Measurements from ENCODE around the gene MRPL40. TPM values are rescaled to one million over a fixed set of nuclear protein-coding genes. Genes with fewer than 3 reads are reported as not detected.

Gene MRPL40
- total RNA-seq, 1 donor from 2014 or later, result 29.6 TPM

DNA sequence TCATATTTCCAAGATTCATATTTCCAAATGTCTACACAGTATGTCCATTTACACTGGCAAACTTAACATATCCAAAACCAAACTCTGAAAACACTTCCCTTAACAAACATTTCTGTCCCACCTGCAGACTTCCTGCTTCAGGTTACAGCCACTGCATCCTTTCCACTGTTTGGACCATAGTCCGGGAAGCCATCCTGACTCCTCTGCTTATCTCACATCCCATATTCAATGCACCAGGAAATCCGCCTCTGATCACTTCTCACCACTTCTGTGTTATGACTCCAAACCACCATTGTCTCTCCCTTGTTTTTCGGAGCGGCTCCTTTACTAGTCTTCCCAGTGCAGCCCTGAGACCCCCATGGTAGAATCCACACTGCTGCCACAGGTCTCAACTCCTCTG is 30.9 kb upstream of the MRPL40 start:
- DNase-seq (ENCODE audit: extremely low spot score, unreplicated experiment), result no peak
- Mint-ChIP-seq H3K27ac (ENCODE audit: unreplicated experiment) (no peak overlapping the region), H3K9me3 (ENCODE audit: unreplicated experiment) (no peaks in the 10 kb centered on the region), H3K36me3 (ENCODE audit: unreplicated experiment) (peaks cover 38% of the 10 kb centered on the region), H3K27me3 (ENCODE audit: unreplicated experiment) (no peaks in the 10 kb centered on the region), H3K4me3 (ENCODE audit: unreplicated experiment) (no peak overlapping the region), H3K4me1 (ENCODE audit: unreplicated experiment) (peaks cover 5% of the 10 kb centered on the region)
- TF ChIP-seq, protein P1, sequence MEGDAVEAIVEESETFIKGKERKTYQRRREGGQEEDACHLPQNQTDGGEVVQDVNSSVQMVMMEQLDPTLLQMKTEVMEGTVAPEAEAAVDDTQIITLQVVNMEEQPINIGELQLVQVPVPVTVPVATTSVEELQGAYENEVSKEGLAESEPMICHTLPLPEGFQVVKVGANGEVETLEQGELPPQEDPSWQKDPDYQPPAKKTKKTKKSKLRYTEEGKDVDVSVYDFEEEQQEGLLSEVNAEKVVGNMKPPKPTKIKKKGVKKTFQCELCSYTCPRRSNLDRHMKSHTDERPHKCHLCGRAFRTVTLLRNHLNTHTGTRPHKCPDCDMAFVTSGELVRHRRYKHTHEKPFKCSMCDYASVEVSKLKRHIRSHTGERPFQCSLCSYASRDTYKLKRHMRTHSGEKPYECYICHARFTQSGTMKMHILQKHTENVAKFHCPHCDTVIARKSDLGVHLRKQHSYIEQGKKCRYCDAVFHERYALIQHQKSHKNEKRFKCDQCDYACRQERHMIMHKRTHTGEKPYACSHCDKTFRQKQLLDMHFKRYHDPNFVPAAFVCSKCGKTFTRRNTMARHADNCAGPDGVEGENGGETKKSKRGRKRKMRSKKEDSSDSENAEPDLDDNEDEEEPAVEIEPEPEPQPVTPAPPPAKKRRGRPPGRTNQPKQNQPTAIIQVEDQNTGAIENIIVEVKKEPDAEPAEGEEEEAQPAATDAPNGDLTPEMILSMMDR (IDR thresholded peaks at IDR 0.05), result no peak

DNA sequence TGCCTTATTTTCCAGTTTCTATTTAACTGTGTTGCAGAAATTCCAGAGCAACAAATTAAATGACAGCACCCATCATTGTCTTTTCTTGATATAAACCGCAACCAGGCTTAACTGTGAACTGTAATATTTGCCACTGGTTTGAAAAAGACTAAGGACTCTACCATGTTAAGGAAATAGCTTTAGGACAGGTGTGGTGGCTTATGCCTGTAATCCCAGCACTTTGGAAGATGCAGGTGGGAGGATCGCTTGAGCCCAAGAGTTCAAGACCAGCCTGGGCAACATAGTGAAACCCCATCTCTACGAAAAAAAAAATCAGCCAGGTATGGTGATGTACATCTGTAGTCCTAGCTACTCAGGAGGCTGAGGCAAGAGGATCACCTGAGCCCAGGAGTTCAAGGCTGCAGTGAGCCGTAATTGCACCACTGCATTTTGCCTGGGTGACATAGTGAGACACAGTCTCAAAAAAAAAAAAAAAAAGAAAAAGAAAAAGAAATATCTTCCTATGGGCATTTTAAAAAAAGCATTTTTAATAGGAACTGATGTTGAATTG is 29.6 kb upstream of the MRPL40 start:
- peaks cover 5% of the 10 kb centered on the region for H3K4me1 Mint-ChIP-seq (ENCODE audit: unreplicated experiment)
- H3K36me3 Mint-ChIP-seq (ENCODE audit: unreplicated experiment), result peaks cover 40% of the 10 kb centered on the region
- no peak overlapping the region for H3K4me3 Mint-ChIP-seq (ENCODE audit: unreplicated experiment)
- DNase-seq (ENCODE audit: extremely low spot score, unreplicated experiment), result no peak
- no peaks in the 10 kb centered on the region for H3K9me3 Mint-ChIP-seq (ENCODE audit: unreplicated experiment)
- TF ChIP-seq, protein P1 (IDR thresholded peaks at IDR 0.05), result no peak
- no peak overlapping the region for H3K27ac Mint-ChIP-seq (ENCODE audit: unreplicated experiment)
- no peaks in the 10 kb centered on the region for H3K27me3 Mint-ChIP-seq (ENCODE audit: unreplicated experiment)

DNA sequence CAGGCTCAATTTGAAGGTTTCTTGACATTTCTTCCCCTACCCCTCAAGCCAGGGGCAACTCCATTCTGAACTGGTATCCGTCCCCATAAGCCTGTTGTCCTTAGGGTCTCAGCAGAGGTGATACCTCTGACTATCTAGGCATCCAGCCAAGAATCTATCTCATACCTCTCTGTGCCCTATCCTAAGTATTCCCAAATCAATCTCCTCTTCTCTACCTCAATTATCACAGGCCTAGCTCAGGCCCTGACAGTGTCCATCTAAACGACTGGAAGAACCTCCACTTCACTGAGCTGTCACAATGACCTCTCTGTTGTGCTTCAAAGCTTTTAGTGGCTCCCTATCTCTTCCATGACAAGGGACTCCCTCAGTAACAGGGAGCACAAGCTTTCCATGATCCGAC is 27.7 kb upstream of the MRPL40 start:
- Mint-ChIP-seq H3K27me3 (ENCODE audit: unreplicated experiment) (no peaks in the 10 kb centered on the region), H3K9me3 (ENCODE audit: unreplicated experiment) (no peaks in the 10 kb centered on the region), H3K36me3 (ENCODE audit: unreplicated experiment) (peaks cover 50% of the 10 kb centered on the region), H3K27ac (ENCODE audit: unreplicated experiment) (no peak overlapping the region), H3K4me1 (ENCODE audit: unreplicated experiment) (peaks cover 5% of the 10 kb centered on the region), H3K4me3 (ENCODE audit: unreplicated experiment) (no peak overlapping the region)
- no peak for DNase-seq (ENCODE audit: extremely low spot score, unreplicated experiment)
- TF ChIP-seq, protein P1 (IDR thresholded peaks at IDR 0.05), result no peak

DNA sequence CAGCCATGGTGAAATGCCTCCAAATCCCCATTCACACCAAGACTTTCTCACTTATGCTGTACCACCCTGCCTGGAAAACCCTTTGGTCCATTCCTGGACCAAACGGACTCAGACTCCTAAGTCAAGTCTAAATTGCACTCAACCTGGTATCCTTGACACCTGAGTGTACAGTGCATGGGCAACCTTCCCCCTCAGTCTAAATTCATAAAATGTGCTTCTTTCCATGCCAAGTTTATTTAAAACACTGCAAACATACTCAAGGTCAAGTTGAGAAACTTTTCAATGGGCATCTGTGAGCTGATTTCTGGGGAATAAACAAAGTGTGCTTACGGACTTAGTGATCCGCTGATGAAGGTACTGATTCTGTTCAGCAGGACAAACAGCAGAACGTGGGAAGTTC is 27.2 kb upstream of the MRPL40 start:
- H3K27ac Mint-ChIP-seq (ENCODE audit: unreplicated experiment), result no peak overlapping the region
- no peaks in the 10 kb centered on the region for H3K9me3 Mint-ChIP-seq (ENCODE audit: unreplicated experiment)
- TF ChIP-seq, protein P1 (IDR thresholded peaks at IDR 0.05), result no peak
- no peak overlapping the region for H3K4me3 Mint-ChIP-seq (ENCODE audit: unreplicated experiment)
- H3K4me1 Mint-ChIP-seq (ENCODE audit: unreplicated experiment), result peaks cover 5% of the 10 kb centered on the region
- peaks cover 52% of the 10 kb centered on the region for H3K36me3 Mint-ChIP-seq (ENCODE audit: unreplicated experiment)
- no peaks in the 10 kb centered on the region for H3K27me3 Mint-ChIP-seq (ENCODE audit: unreplicated experiment)
- no peak for DNase-seq (ENCODE audit: extremely low spot score, unreplicated experiment)

DNA sequence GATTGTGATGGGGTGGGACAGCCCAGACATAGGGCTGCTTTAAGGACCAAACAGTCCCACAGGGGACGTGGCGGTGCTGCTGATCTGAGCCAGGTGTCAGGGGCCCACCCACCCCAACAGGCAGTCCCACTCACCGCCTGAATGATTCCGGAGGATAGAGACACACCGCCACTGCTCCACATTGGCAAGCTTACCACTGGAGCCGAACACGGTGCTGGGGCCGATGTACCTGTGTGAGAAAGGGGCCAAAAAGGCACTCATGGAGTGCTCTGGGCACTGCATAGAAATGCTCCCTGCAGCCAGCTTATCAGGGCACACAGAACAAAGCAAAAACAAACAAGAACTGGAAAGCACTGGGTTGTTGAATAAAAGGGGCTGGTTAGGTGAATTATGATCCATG is 26.7 kb upstream of the MRPL40 start:
- no peak for DNase-seq (ENCODE audit: extremely low spot score, unreplicated experiment)
- no peaks in the 10 kb centered on the region for H3K27me3 Mint-ChIP-seq (ENCODE audit: unreplicated experiment)
- H3K4me3 Mint-ChIP-seq (ENCODE audit: unreplicated experiment), result no peak overlapping the region
- H3K36me3 Mint-ChIP-seq (ENCODE audit: unreplicated experiment), result peaks cover 52% of the 10 kb centered on the region
- TF ChIP-seq, protein P1 (IDR thresholded peaks at IDR 0.05), result no peak
- H3K9me3 Mint-ChIP-seq (ENCODE audit: unreplicated experiment), result no peaks in the 10 kb centered on the region
- H3K27ac Mint-ChIP-seq (ENCODE audit: unreplicated experiment), result no peak overlapping the region
- peaks cover 5% of the 10 kb centered on the region for H3K4me1 Mint-ChIP-seq (ENCODE audit: unreplicated experiment)
